Fibroblast of upper back skin (primary cell): ENCODE measurements around the gene MTNR1A.

ENCODE experiments used
- DNase-seq: peaks from one replicate; pipeline ENCODE4 v3.0.0-alpha.2; 2013

Gene MTNR1A

GRCh38 chr4:186554914-186555827, at the start of gene MTNR1A:
MTNR1A (minus strand) TSS chr4:186555567; CDS start chr4:186555365, 202 bp downstream.
- no peak for DNase-seq

- DNase-seq, result no peak
These were observed 48.9 kb upstream of the MTNR1A start for GRCh38 chr4:186604124-186604807.

DNA sequence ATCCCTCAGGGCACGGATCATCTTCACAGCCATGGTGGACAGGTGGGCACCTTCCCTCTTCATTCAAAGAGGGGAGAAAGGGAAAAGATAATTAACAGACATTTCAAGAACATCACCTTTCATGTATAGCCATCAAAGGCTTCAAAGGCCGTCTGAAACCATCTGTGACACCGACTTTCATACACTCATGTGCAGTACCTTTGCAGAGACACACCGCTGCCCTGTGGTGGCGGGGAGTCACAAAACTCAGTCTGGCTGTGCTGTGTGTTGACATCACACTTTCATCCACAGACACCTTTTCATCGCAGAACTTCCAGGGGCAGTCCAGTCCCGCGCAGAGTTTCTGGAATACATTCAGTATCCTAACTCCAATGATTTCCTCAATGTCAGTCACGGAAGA, 47.6 kb upstream of the MTNR1A start:
- no peak for DNase-seq

- no peak for DNase-seq
These were observed 44.1 kb upstream of the MTNR1A start for GRCh38 chr4:186599483-186599882.

DNA sequence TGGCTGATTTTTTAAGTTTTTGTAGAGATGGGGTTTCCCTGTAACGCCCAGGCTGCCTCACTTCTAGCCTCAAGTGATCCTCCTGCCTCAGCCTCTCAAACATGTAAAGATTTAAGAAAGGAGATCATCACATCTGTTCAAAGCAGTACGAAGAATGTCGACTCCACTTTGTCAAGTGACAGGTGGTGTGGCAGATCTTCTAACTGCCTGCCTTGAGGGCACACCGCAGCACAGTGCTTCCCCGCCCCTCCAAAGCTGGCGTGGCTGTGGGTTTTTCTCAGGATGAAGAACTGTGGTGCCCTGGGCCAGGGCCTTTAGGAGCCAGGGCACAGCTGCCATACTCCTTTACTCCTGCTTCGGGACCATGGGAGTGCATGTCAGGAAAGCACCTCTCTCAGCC, 43.3 kb upstream of the MTNR1A start:
- DNase-seq, result no peak

DNA sequence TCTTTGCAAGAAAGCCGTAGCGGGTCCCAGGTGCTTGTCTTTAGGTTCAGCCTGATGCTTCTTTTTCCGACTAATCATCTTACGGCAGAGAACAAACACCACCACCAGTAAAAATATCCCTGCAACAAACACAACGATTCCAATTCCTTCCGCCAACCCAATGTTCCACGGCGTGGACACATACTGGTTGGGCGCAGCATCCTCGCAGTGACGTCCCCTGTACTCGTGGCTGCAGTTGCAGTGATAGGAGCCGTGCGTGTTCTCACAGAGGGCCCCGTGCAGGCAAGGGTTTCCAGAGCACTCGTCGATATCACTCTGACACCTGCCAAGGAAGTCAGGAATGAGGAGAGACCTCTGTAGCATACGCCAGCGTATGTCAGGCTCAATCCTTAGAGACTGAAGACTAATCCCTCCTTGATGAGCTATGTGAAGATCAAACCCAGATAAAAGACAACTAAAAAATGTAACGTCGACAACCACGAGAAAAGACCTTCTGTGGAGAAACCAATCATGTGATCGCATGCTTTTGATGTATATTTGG, 41.6 kb upstream of the MTNR1A start:
- DNase-seq, result no peak

DNA sequence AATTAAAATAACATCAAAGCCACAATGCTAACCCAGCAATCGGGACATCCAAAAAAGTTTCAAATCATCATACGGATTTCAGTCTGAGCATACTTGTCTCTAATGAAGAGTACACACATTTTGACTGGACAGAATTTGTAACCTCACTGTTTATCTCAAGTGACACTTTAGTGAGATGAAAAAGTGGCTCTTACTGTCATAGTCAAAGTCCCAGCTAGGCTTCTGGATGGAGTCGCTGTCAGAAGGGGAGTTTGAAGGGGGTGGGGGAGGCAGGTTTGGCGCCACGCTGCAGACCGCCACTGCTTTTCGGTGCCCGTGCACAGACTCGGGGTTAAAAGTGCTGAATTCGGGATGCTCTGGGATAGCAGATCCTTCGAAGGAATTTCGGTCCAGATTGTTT, 41.0 kb upstream of the MTNR1A start:
- DNase-seq, result no peak

- no peak for DNase-seq
These were observed 38.2 kb upstream of the MTNR1A start for GRCh38 chr4:186593587-186593973.

- DNase-seq, result peak; percentile 77
These were observed 37.7 kb upstream of the MTNR1A start for GRCh38 chr4:186592966-186593586.

- DNase-seq, result no peak
These were observed 37.1 kb upstream of the MTNR1A start for GRCh38 chr4:186592445-186592844.

DNA sequence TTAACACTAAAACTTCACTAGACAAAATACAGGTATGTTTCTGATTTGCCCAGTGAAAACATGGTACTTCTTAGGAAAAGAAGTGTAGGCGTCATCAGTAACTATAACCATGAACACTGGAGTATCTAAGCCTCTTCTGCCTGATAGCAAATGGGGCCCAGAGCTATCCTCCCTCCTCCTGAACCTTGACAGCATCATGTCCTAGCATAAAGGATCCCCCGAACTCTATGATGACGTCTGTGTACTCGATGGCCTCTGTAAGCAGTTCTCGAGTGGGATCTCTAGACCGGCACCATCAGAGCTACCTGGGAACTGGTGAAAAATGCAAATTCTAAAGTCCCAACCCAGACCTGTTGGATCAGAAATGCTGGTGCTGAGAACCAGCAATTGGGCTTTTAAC, 36.3 kb upstream of the MTNR1A start:
- no peak for DNase-seq

- no peak for DNase-seq
These were observed 33.1 kb upstream of the MTNR1A start for GRCh38 chr4:186588503-186588902.

GRCh38 chr4:186587416-186588018, 32.1 kb upstream of the MTNR1A start:
- DNase-seq, result peak; percentile 56

GRCh38 chr4:186586205-186586604, 30.8 kb upstream of the MTNR1A start:
- DNase-seq, result no peak

DNA sequence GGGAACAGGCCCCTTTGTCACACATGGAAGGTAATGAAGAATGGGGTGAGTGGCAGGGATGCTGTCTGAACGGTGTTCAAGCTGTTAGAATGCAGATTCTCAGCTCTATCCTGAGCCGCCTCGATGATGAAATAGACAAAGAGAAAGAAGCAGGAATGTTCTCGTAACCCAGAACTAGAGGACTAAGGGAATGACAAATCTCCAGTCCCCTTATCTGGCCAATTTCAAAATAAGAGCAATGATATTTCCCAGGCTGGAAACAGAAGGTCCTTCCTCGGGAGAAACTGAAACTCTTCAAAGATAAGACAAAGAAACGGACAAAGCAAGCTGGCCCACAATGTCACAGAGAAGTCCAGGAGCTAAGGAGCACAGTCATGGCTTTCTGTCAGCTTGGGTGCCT, 29.5 kb upstream of the MTNR1A start:
- DNase-seq, result no peak

DNA sequence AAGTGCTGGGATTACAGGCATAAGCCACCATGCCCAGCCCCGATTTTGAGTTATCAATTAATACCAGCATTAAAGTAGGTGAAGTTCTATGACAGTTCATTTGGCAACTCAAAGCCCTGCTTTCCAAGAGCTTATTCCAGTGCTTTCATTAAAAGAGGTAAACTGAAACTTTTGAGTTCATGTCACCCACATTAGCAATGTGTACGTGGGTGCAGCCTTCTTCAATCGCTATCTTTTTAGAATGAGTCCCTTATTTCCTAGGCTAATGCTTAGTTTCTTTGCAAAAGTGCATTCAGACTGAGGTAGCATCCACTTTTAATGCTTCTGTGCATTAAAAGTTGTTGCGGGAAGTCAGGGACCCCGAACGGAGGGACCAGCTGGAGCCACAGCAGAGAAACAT, 26.1 kb upstream of the MTNR1A start:
- no peak for DNase-seq

DNA sequence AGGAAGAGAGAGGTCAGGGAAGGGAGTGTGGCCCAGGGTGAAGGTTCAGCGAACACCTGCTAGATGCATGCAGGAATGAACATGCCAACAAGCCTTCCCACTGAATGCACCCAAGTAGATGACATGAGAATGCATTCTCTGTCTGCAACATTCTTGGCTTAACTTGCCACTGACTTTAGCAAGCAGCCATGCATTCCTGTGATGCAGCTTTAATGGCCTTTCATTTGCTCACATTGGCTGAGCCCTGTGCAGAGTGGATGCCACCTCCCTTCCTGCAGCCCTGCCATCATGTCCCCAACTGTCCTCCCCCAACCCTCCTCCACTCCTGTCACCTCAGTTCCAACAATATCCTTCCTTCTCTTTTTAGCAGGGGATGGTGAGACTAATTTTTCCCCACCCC, 25.3 kb upstream of the MTNR1A start:
- DNase-seq, result no peak

DNA sequence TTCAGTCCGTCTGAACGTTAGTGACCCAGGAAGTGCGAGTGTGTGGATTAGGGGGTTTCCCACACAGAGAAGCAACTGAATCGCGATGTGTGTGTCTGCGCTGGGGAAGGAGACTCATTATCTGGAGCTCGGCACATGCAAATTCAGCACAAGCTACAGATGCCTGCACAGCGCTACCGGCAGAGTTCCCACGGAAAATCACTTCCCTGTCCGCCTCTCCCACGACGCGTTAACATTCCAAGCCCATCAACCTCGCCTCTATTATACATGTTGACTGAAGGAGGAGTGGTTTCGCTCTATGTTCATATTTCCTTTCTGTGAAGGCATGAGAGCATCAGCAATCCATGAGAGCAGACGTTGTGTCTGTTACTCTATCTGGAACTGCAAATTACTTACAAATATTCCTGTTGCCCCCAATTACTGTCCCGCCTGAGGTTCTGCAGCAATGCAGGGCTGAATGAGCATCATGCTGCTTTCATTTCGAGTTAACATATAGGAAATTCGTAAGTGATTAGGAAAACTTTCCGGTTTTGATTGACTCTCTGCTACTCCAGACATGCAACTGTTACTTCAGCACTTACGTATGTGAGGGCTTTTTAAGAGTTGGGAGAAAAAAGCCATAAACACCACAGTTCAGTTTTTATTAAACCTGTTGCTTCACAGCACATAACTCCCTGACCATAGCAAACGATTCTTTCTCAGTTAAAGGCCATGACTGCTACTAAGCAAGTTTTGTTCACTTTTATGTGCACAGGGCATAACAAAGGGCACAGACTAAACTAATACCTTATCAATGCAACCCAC, 15.0 kb upstream of the MTNR1A start:
- DNase-seq, result peak; percentile 49

DNA sequence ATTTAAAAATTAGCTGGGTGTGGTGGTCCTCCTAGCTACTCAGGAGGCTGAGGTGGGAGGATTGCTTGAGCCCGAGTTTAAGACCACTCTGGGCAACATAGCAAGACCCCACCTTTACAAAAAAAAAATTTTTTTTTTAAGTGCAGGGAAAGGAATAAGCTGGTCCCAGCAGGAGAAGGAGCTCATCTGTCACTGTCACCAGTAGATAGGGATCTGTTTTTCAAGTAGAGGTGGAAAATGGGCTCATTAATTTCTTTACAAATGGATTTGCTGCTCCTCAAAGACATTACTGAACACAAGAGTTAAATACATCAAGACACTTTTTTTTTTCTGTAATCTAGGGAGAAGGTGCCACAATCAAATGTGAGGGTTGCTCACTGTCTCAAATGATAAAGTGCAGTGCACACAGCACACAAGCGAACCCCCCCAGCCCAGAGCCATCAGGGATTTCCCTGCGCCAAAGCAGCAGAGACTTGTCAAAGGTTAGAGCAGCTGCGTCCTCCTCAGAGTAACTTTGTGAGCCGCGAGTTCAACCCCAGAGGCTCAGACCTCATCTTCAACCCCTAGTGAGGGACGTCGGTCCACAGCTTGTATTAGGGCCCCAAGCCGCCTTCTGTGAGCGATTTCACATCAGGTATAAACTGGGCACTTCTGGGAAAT, 14.3 kb upstream of the MTNR1A start:
- no peak for DNase-seq

- DNase-seq, result no peak
These were observed 10.7 kb upstream of the MTNR1A start for GRCh38 chr4:186566068-186566467.

DNA sequence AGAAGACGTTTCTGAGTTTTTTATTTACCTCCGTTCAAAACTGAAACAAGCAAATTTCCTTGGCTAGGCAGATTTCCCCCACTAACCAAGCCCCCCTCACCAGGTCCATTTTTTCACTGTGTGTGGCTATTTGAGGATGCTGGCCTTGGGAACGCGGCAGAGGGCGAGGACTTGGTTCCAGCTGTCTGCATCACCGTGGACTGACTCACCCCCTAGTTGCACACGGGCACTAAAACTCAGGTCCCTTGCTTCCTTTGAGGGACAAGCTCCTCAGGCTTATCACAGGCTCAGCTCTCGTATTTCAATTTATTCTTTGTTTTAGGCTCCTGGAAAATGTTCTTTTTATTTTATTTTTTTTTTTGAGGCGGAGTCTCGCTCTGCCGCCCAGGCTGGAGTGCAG, 8.4 kb upstream of the MTNR1A start:
- DNase-seq, result no peak

- no peak for DNase-seq
These were observed 6.4 kb upstream of the MTNR1A start for GRCh38 chr4:186561748-186562147.
